ENCODE results near the gene RAD54L2. TPM values are rescaled to one million over a fixed set of nuclear protein-coding genes. Genes with fewer than 3 reads are reported as not detected.

The RAD54L2 gene
- total and polyA plus RNA-seq, 11 donors, result 5.5 to 20.0 (median 12.5) TPM

- H3K4me3 ChIP-seq, result no peak overlapping the region
- H3K27ac ChIP-seq, result no peak overlapping the region
- intact Hi-C loops (cut with DNase I), result no loop called here
- H3K9me3 ChIP-seq, result no peaks in the 10 kb centered on the region
- H3K27me3 ChIP-seq, result no peaks in the 10 kb centered on the region
- H3K36me3 ChIP-seq, result peaks cover 0 to 20% (median 6%) of the 10 kb centered on the region in 9 donors
- TF ChIP-seq CTCF (IDR thresholded peaks at IDR 0.05) (no peak), POLR2A (IDR thresholded peaks at IDR 0.05) (no peak)
- H3K4me1 ChIP-seq, result peaks cover 0 to 11% (median 0%) of the 10 kb centered on the region in 12 donors
- DNase-seq (no peak), ATAC-seq (no peak)
- WGBS, 4 donors, result 94 to 97% (median 95%) methylated on average over 3 of the region's 3 CpGs
Observed at GRCh38 chr3:51585871-51586270, 47.4 kb downstream of the RAD54L2 start.

Other genes starting within 250 kb of the RAD54L2 start
- 10 to 100 TPM; 22.3 to 87.2 (median 47.5) TPM for gene MANF, start 153.4 kb upstream of the RAD54L2 start, total RNA-seq
- 100 to 1,000 TPM in 1 of 2 donors, 10 to 100 TPM in 1; 21.2 to 130 TPM for gene MANF, start 153.4 kb upstream of the RAD54L2 start, polyA plus RNA-seq
- 10 to 100 TPM; 12.7 to 21.5 (median 16.2) TPM for gene RBM15B, start 147.4 kb upstream of the RAD54L2 start, total RNA-seq
- 10 to 100 TPM in 1 of 2 donors, 1 to 10 TPM in 1; 4.0 to 15.7 TPM for gene RBM15B, start 147.4 kb upstream of the RAD54L2 start, polyA plus RNA-seq
- 10 to 100 TPM; 11.0 to 21.5 (median 16.1) TPM for gene DCAF1, start 38.7 kb upstream of the RAD54L2 start, total RNA-seq
- 10 to 100 TPM in 1 of 2 donors, 1 to 10 TPM in 1; 4.5 to 14.8 TPM for gene DCAF1, start 38.7 kb upstream of the RAD54L2 start, polyA plus RNA-seq
- 10 to 100 TPM; 29.5 to 64.0 (median 36.9) TPM for gene TEX264, start 132.5 kb downstream of the RAD54L2 start, total RNA-seq
- gene TEX264, start 132.5 kb downstream of the RAD54L2 start, polyA plus RNA-seq, result 10 to 100 TPM; 68.1 to 69.0 TPM
- gene GRM2, start 168.3 kb downstream of the RAD54L2 start, total RNA-seq, result under 1 TPM in 7 of 9 donors, not detected in 2; 0.21 to 0.95 (median 0.56) TPM
- under 1 TPM; 0.03 to 0.11 TPM for gene GRM2, start 168.3 kb downstream of the RAD54L2 start, polyA plus RNA-seq
- not detected for gene IQCF6, start 240.5 kb downstream of the RAD54L2 start, total RNA-seq
- not detected for gene IQCF6, start 240.5 kb downstream of the RAD54L2 start, polyA plus RNA-seq

Data from heart left ventricle (tissue), 16 donors.